Lower leg skin (tissue), 3 donors: ENCODE results near the gene CEP131.

ENCODE experiments used
- POLR2A ChIP-seq, 2 donors: fragments of 450-650 bp; IDR thresholded peaks; one replicate each; pipeline ENCODE4 v1.6.1; 2016 to 2017; ENCODE audit warnings: antibody characterized with exemption in 2 of 2, mild to moderate bottlenecking in 1 of 2, moderate library complexity in 1 of 2
- TF ChIP-seq, protein P1 (sequence below), 3 donors: fragments of 450-650 bp; IDR thresholded peaks; one replicate each; pipeline ENCODE4 v1.5.1; 2016; ENCODE audit warnings: antibody characterized with exemption in 3 of 3, mild to moderate bottlenecking in 3 of 3, moderate library complexity in 2 of 3

DNA sequence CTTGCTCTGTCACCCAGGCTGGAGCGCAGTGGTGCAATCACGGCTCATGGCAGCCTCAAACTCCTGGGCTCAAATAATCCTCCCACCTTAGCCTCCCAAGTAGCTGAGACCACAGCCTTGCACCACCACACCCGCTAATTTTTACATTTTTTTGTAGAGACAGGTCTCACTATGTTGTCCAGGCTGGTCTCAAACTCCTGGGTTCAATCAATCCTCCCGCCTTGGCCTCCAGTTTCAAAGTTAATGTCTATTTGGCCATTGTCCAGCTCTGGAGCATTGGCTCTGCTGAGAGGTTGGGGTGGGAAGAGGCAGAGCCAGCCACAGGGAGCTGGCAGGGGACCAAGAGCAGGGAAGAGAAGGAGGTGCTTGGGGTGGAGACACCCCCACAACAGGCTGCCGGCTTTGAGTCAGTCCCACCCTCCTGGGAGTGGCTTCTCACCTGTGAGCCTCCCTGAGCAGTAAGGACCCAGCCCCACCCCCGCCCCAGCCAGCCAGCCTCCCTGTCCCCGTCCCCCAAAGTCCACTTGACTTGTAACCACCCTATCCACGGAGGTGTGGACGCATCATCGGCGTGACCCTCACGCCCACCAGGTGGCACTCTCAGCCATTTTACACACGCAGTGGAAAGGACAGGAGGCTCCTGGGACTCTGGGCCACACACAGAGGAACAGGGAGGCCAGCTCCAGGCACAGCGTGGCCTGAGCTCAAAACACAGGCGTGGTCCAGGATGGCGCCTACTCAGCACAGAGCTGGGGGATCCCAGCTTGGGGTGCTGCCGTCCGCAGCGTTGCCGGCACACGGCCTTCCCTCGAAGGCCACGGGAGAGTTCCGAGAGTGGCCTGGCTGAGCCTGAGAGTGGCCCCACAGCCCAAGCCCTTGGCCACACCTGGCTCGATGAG lies 80.2 kb downstream of the CEP131 start:
- TF ChIP-seq, protein P1, sequence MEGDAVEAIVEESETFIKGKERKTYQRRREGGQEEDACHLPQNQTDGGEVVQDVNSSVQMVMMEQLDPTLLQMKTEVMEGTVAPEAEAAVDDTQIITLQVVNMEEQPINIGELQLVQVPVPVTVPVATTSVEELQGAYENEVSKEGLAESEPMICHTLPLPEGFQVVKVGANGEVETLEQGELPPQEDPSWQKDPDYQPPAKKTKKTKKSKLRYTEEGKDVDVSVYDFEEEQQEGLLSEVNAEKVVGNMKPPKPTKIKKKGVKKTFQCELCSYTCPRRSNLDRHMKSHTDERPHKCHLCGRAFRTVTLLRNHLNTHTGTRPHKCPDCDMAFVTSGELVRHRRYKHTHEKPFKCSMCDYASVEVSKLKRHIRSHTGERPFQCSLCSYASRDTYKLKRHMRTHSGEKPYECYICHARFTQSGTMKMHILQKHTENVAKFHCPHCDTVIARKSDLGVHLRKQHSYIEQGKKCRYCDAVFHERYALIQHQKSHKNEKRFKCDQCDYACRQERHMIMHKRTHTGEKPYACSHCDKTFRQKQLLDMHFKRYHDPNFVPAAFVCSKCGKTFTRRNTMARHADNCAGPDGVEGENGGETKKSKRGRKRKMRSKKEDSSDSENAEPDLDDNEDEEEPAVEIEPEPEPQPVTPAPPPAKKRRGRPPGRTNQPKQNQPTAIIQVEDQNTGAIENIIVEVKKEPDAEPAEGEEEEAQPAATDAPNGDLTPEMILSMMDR (IDR thresholded peaks at IDR 0.05) = no peak
- TF ChIP-seq POLR2A (IDR thresholded peaks at IDR 0.05) = no peak
